GM12872 (cell line): ENCODE data around the gene ANKRD34B.

Experiments
- CTCF ChIP-seq: IDR thresholded peaks from 3 replicates; pipeline ENCODE4 v1.5.1; 2011; ENCODE audit warnings: low read depth, mild to moderate bottlenecking, low read length, moderate library complexity; ENCODE audit not compliant: insufficient read depth

The ANKRD34B gene

GRCh38 chr5:80540691-80541090, 29.4 kb downstream of the ANKRD34B start:
- TF ChIP-seq CTCF = no peak

- no peak for TF ChIP-seq CTCF
Observed at GRCh38 chr5:80516826-80517225, 53.3 kb downstream of the ANKRD34B start.

- no peak for TF ChIP-seq CTCF
Observed at GRCh38 chr5:80509362-80509761, 60.7 kb downstream of the ANKRD34B start.

GRCh38 chr5:80508844-80509243, 61.2 kb downstream of the ANKRD34B start:
- no peak for TF ChIP-seq CTCF

- TF ChIP-seq CTCF = no peak
Observed at GRCh38 chr5:80507663-80508062, 62.4 kb downstream of the ANKRD34B start.
